HEK293 (cell line): Measurements from ENCODE around the gene PYDC1.
A peak's percentile ranks its signal among the peaks of the same experiment; 100 is the strongest.

Experiments used
- CTCF ChIA-PET: fragments of 350-600 bp; formaldehyde crosslinking; extraction: SDS; loops from one replicate; lab custom pipeline; 2021; ENCODE audit warnings: antibody characterized with exemption; lab: Yijun Ruan, JAX
- POLR2A ChIA-PET: fragments of 300-600 bp; formaldehyde crosslinking; extraction: SDS; loops from one replicate; lab custom pipeline; 2020; ENCODE audit warnings: antibody characterized with exemption, inconsistent platforms; lab: Yijun Ruan, JAX
- H3K27ac ChIP-seq: fragments of 200-500 bp; sonication (Bioruptor generic); 2 replicates; pipeline ENCODE4 v1.5.1; 2014; ENCODE audit warnings: low read depth, low read length, control low read depth, inconsistent platforms; ENCODE audit errors: extremely low read depth
- H3K36me3 ChIP-seq, 2 experiments: fragments of 200-500 bp in 1 of 2; sonication (Bioruptor generic) in 1 of 2; 1 replicate in 1 of 2; 2 replicates in 1 of 2; pipeline ENCODE4 v1.5.1; 2014 to 2017; ENCODE audit warnings: inconsistent platforms in 2 of 2, low read length in 2 of 2; ENCODE audit not compliant: control insufficient read depth in 2 of 2, insufficient read depth in 1 of 2
- H3K4me1 ChIP-seq: fragments of 200-500 bp; sonication (Bioruptor generic); 2 replicates; pipeline ENCODE4 v1.5.1; 2014; ENCODE audit warnings: mild to moderate bottlenecking, low read length, inconsistent platforms; ENCODE audit not compliant: control insufficient read depth, insufficient read depth
- H3K4me3 ChIP-seq: 2 replicates; pipeline ENCODE4 v1.5.1; 2011; ENCODE audit warnings: low read depth, mild to moderate bottlenecking, control low read depth, low read length, moderate library complexity
- H3K9me3 ChIP-seq: fragments of 200-500 bp; sonication (Bioruptor generic); 2 replicates; pipeline ENCODE4 v1.5.1; 2014; ENCODE audit warnings: low read depth, low read length, inconsistent platforms; ENCODE audit not compliant: control insufficient read depth, insufficient read depth
- KLF16 ChIP-seq: fragments of 450-650 bp; formaldehyde crosslinking; IDR thresholded peaks from 2 replicates; pipeline ENCODE4 v1.5.1; 2017; ENCODE audit warnings: missing biosample characterization, missing genetic modification characterization
- KLF9 ChIP-seq: fragments of 450-650 bp; formaldehyde crosslinking; IDR thresholded peaks from 2 replicates; pipeline ENCODE4 v1.5.1; 2016; ENCODE audit warnings: missing biosample characterization, missing genetic modification characterization, low read depth
- PRDM10 ChIP-seq: fragments of 450-650 bp; formaldehyde crosslinking; IDR thresholded peaks from 2 replicates; pipeline ENCODE4 v1.5.1; 2016; ENCODE audit warnings: missing biosample characterization, missing genetic modification characterization
- SCRT1 ChIP-seq: fragments of 450-650 bp; formaldehyde crosslinking; IDR thresholded peaks from 2 replicates; pipeline ENCODE4 v1.5.1; 2016; ENCODE audit warnings: missing biosample characterization, missing genetic modification characterization, borderline replicate concordance
- SP2 ChIP-seq: fragments of 450-650 bp; formaldehyde crosslinking; IDR thresholded peaks from 2 replicates; pipeline ENCODE4 v1.5.1; 2016; ENCODE audit warnings: missing biosample characterization, missing genetic modification characterization
- ZBTB1 ChIP-seq: fragments of 450-650 bp; formaldehyde crosslinking; IDR thresholded peaks from 2 replicates; pipeline ENCODE4 v1.5.1; 2016; ENCODE audit warnings: missing biosample characterization, missing genetic modification characterization
- ZNF133 ChIP-seq: fragments of 450-650 bp; formaldehyde crosslinking; IDR thresholded peaks from 2 replicates; pipeline ENCODE4 v1.5.1; 2016; ENCODE audit warnings: missing biosample characterization, missing genetic modification characterization
- ZNF266 ChIP-seq: fragments of 450-650 bp; formaldehyde crosslinking; IDR thresholded peaks from 2 replicates; pipeline ENCODE4 v1.5.1; 2016; ENCODE audit warnings: missing biosample characterization, missing genetic modification characterization, low read depth
- ZNF366 ChIP-seq: fragments of 450-650 bp; formaldehyde crosslinking; conservative IDR thresholded peaks from 2 replicates; pipeline ENCODE4 v1.5.1; 2016; ENCODE audit warnings: missing biosample characterization, missing genetic modification characterization
- ZNF510 ChIP-seq: fragments of 450-650 bp; formaldehyde crosslinking; IDR thresholded peaks from 2 replicates; pipeline ENCODE4 v1.5.1; 2018; ENCODE audit warnings: mild to moderate bottlenecking, missing genetic modification characterization, missing biosample characterization; ENCODE audit not compliant: insufficient replicate concordance
- ZNF580 ChIP-seq: fragments of 450-650 bp; formaldehyde crosslinking; IDR thresholded peaks from 2 replicates; pipeline ENCODE4 v1.5.1; 2016; ENCODE audit warnings: missing biosample characterization, missing genetic modification characterization
- ZNF660 ChIP-seq: fragments of 450-650 bp; IDR thresholded peaks from 2 replicates; pipeline ENCODE4 v1.5.1; 2018; ENCODE audit warnings: missing biosample characterization, mild to moderate bottlenecking, missing genetic modification characterization
- ZNF670 ChIP-seq: fragments of 450-650 bp; formaldehyde crosslinking; IDR thresholded peaks from 2 replicates; pipeline ENCODE4 v1.5.1; 2016; ENCODE audit warnings: missing biosample characterization, missing genetic modification characterization, low read depth
- ZNF768 ChIP-seq: fragments of 450-650 bp; formaldehyde crosslinking; IDR thresholded peaks from 2 replicates; pipeline ENCODE4 v1.5.1; 2018; ENCODE audit warnings: missing biosample characterization, mild to moderate bottlenecking, missing genetic modification characterization
- ZNF785 ChIP-seq: fragments of 450-650 bp; formaldehyde crosslinking; IDR thresholded peaks from 2 replicates; pipeline ENCODE4 v1.5.1; 2016; ENCODE audit warnings: missing biosample characterization, missing genetic modification characterization
- ZNF837 ChIP-seq: fragments of 450-650 bp; formaldehyde crosslinking; IDR thresholded peaks from 2 replicates; pipeline ENCODE4 v1.5.1; 2016; ENCODE audit warnings: missing biosample characterization, missing genetic modification characterization
- ZSCAN16 ChIP-seq: fragments of 450-650 bp; formaldehyde crosslinking; IDR thresholded peaks from 2 replicates; pipeline ENCODE4 v1.5.1; 2016; ENCODE audit warnings: missing biosample characterization, missing genetic modification characterization
- ZSCAN18 ChIP-seq: fragments of 450-650 bp; formaldehyde crosslinking; IDR thresholded peaks from 2 replicates; pipeline ENCODE4 v1.5.1; 2016; ENCODE audit warnings: missing biosample characterization, missing genetic modification characterization
- TF ChIP-seq, protein P1 (sequence below): sonication (generic); formaldehyde crosslinking; IDR thresholded peaks from 2 replicates; pipeline ENCODE4 v1.8.1; 2022; ENCODE audit warnings: mild to moderate bottlenecking, moderate library complexity, missing genetic modification reagents
- TF ChIP-seq, protein P2 (sequence below): fragments of 450-650 bp; formaldehyde crosslinking; IDR thresholded peaks from 2 replicates; pipeline ENCODE4 v1.5.1; 2016; ENCODE audit warnings: missing biosample characterization, missing genetic modification characterization

Gene PYDC1

GRCh38 chr16:31262084-31262483, 45.1 kb upstream of the PYDC1 start:
- ChIA-PET POLR2A (interaction anchor here (0.7 kb wide), 1 partner anchor 293 kb away, joined by 11 read pairs; no protein-coding TSS in a partner anchor), CTCF (no interaction called here)
- H3K27ac ChIP-seq: no peak overlapping the region
- H3K4me3 ChIP-seq: no peak overlapping the region
- no peaks in the 10 kb centered on the region for H3K9me3 ChIP-seq
- no peaks in the 10 kb centered on the region for H3K36me3 ChIP-seq
- no peak for TF ChIP-seq ZBTB1 (tag by site-specific recombination)
- peak; percentile 92 for TF ChIP-seq ZNF366
- TF ChIP-seq, all 188 proteins: peak for 1
- no peaks in the 10 kb centered on the region for H3K4me1 ChIP-seq

DNA sequence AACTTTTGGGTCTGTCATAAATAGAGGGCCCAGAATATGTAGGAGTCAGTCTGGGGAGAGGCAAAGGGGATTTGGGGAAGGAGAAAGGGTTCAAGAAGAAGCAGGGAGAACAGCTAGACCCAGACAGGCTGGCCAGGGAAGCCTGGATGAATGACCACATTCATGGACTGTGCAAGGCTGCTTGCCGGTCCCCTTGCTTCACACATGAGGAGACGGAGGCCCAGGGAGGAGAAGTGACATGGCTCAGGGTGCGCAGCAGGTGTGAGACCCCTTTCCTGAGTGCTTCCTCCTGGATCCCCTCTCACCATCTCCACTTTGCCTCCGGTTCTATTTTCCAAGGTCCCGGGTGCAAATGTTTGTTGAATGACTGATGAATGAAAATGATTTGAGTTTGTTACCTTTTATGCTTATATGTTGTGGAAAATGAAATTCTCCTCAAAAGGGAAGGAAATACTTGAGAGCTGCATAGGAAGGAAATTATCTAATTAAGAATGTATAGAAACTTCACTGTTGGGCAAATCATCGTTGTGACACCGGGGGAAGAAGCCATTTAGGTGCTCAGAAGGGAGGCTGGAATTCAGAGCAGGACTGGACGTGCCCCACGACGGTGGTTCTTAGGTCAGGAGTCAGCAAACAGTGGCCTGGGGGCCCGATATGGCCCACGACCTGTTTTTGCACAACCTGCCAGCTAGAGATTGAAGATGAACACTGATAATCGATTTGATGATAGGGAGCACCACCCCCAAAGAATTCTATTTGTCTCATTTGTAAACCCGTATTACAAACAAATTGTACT, 43.4 kb upstream of the PYDC1 start:
- ChIA-PET CTCF (no interaction called here), POLR2A (no interaction called here)
- H3K36me3 ChIP-seq: no peaks in the 10 kb centered on the region
- H3K27ac ChIP-seq: no peak overlapping the region
- no peak overlapping the region for H3K4me3 ChIP-seq
- no peaks in the 10 kb centered on the region for H3K9me3 ChIP-seq
- TF ChIP-seq ZNF670 (tag by site-specific recombination) (no peak), PRDM10 (tag by site-specific recombination) (peak; percentile 46; the same call in 1 of the 2 replicates), KLF9 (no peak)
- no peaks in the 10 kb centered on the region for H3K4me1 ChIP-seq

DNA sequence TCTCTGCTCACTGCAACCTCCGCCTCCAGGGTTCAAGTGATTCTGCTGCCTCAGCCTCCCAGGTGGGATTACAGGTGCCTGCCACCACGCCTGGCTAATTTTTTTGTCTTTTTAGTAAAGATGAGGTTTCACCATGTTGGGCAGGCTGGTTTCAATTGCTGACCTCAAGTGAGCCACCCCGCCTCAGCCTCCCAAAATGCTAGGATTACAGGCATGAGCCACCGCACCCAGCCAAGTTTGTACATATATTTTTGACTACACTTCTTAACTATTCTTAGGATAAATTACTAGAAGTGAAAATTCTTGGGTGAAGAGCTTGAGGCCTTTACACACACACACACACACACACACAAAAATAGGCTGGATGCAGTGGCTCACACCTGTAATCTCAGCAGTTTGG, 41.4 kb upstream of the PYDC1 start:
- Histone ChIP-seq H3K9me3 (no peaks in the 10 kb centered on the region), H3K4me1 (no peaks in the 10 kb centered on the region), H3K27ac (no peak overlapping the region), H3K4me3 (no peak overlapping the region), H3K36me3 (no peaks in the 10 kb centered on the region)
- CTCF ChIA-PET: interaction anchor here (0.6 kb wide), 1 partner anchor 137 kb away, joined by 4 read pairs; no protein-coding TSS in a partner anchor
- POLR2A ChIA-PET: no interaction called here
- TF ChIP-seq ZNF133 (tag by site-specific recombination) (no peak), ZNF510 (tag by site-specific recombination) (no peak), ZNF660 (tag by site-specific recombination) (no peak), ZSCAN18 (tag by site-specific recombination) (no peak), ZNF266 (no peak), ZNF580 (tag by site-specific recombination) (no peak), SP2 (tag by site-specific recombination) (no peak), ZNF768 (tag by site-specific recombination) (no peak), KLF16 (tag by site-specific recombination) (no peak), ZNF837 (tag by site-specific recombination) (no peak), ZSCAN16 (tag by site-specific recombination) (no peak), SCRT1 (no peak), ZNF785 (tag by site-specific recombination) (no peak), KLF9 (no peak)
- TF ChIP-seq, protein P1, sequence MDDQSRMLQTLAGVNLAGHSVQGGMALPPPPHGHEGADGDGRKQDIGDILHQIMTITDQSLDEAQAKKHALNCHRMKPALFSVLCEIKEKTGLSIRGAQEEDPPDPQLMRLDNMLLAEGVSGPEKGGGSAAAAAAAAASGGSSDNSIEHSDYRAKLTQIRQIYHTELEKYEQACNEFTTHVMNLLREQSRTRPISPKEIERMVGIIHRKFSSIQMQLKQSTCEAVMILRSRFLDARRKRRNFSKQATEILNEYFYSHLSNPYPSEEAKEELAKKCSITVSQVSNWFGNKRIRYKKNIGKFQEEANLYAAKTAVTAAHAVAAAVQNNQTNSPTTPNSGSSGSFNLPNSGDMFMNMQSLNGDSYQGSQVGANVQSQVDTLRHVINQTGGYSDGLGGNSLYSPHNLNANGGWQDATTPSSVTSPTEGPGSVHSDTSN (CRISPR knock-in tag): no peak
- TF ChIP-seq, protein P2, sequence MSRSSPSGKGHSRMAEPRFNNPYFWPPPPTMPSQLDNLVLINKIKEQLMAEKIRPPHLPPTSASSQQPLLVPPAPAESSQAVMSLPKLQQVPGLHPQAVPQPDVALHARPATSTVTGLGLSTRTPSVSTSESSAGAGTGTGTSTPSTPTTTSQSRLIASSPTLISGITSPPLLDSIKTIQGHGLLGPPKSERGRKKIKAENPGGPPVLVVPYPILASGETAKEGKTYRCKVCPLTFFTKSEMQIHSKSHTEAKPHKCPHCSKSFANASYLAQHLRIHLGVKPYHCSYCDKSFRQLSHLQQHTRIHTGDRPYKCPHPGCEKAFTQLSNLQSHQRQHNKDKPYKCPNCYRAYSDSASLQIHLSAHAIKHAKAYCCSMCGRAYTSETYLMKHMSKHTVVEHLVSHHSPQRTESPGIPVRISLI: no peak
